ENCODE measurements around the gene RASGRF2.

Gene RASGRF2

GRCh38 chr5:81140441-81140840 lies 180.3 kb downstream of the RASGRF2 start:
- TF ChIP-seq CTCF (IDR thresholded peaks at IDR 0.05; ENCODE audit: low read depth, low read length), result no peak
- TF ChIP-seq MYC (IDR thresholded peaks at IDR 0.05; ENCODE audit: low read depth, low read length), result no peak
- no peak for TF ChIP-seq POLR2A (IDR thresholded peaks at IDR 0.05; ENCODE audit: extremely low read depth, insufficient read length)
- TF ChIP-seq MAX (IDR thresholded peaks at IDR 0.05; ENCODE audit: low read depth, low read length), result no peak
- DNase-seq (ENCODE audit: low read depth), result no peak
- no peak overlapping the region for H3K4me3 ChIP-seq (ENCODE audit: low read depth, low read length)

GRCh38 chr5:81140943-81141342 lies 180.8 kb downstream of the RASGRF2 start:
- no peak for TF ChIP-seq MAX (IDR thresholded peaks at IDR 0.05; ENCODE audit: low read depth, low read length)
- no peak for TF ChIP-seq MYC (IDR thresholded peaks at IDR 0.05; ENCODE audit: low read depth, low read length)
- TF ChIP-seq CTCF (IDR thresholded peaks at IDR 0.05; ENCODE audit: low read depth, low read length), result no peak
- H3K4me3 ChIP-seq (ENCODE audit: low read depth, low read length), result no peak overlapping the region
- DNase-seq (ENCODE audit: low read depth), result no peak

- no peak for DNase-seq (ENCODE audit: low read depth)
- H3K4me3 ChIP-seq (ENCODE audit: low read depth, low read length), result no peak overlapping the region
- no peak for TF ChIP-seq MAX (IDR thresholded peaks at IDR 0.05; ENCODE audit: low read depth, low read length)
- no peak for TF ChIP-seq MYC (IDR thresholded peaks at IDR 0.05; ENCODE audit: low read depth, low read length)
- TF ChIP-seq POLR2A (IDR thresholded peaks at IDR 0.05; ENCODE audit: extremely low read depth, insufficient read length), result no peak
- TF ChIP-seq CTCF (IDR thresholded peaks at IDR 0.05; ENCODE audit: low read depth, low read length), result no peak
These were observed 181.9 kb downstream of the RASGRF2 start for GRCh38 chr5:81142108-81142507.

GRCh38 chr5:81145329-81145935 lies 185.3 kb downstream of the RASGRF2 start:
- no peak for TF ChIP-seq CTCF (IDR thresholded peaks at IDR 0.05; ENCODE audit: low read depth, low read length)
- TF ChIP-seq MYC (IDR thresholded peaks at IDR 0.05; ENCODE audit: low read depth, low read length), result no peak
- TF ChIP-seq MAX (IDR thresholded peaks at IDR 0.05; ENCODE audit: low read depth, low read length), result no peak
- H3K4me3 ChIP-seq (ENCODE audit: low read depth, low read length), result no peak overlapping the region
- no peak for DNase-seq (ENCODE audit: low read depth)

- no peak overlapping the region for H3K4me3 ChIP-seq (ENCODE audit: low read depth, low read length)
- TF ChIP-seq CTCF (IDR thresholded peaks at IDR 0.05; ENCODE audit: low read depth, low read length), result no peak
- no peak for DNase-seq (ENCODE audit: low read depth)
These were observed 185.9 kb downstream of the RASGRF2 start for GRCh38 chr5:81146031-81146430.
